IPS-18c (cell line): Measurements from ENCODE around the gene IDH2.
"Not testable (repeated sequence)": the region's sequence is repeated elsewhere in the genome, so short reads cannot be mapped to it uniquely, and the experiment has no call there.

Experiments
- H3K4me3 ChIP-seq: 2 replicates; pipeline ENCODE4 v1.7.0; 2013; ENCODE audit warnings: low read depth, mild to moderate bottlenecking, low read length, moderate library complexity; ENCODE audit not compliant: insufficient read depth
- H3K9me3 ChIP-seq: one replicate; pipeline ENCODE4 v1.6.1; 2013; ENCODE audit warnings: mild to moderate bottlenecking, low read length, moderate library complexity; ENCODE audit not compliant: control insufficient read depth, insufficient read depth

IDH2 gene

DNA sequence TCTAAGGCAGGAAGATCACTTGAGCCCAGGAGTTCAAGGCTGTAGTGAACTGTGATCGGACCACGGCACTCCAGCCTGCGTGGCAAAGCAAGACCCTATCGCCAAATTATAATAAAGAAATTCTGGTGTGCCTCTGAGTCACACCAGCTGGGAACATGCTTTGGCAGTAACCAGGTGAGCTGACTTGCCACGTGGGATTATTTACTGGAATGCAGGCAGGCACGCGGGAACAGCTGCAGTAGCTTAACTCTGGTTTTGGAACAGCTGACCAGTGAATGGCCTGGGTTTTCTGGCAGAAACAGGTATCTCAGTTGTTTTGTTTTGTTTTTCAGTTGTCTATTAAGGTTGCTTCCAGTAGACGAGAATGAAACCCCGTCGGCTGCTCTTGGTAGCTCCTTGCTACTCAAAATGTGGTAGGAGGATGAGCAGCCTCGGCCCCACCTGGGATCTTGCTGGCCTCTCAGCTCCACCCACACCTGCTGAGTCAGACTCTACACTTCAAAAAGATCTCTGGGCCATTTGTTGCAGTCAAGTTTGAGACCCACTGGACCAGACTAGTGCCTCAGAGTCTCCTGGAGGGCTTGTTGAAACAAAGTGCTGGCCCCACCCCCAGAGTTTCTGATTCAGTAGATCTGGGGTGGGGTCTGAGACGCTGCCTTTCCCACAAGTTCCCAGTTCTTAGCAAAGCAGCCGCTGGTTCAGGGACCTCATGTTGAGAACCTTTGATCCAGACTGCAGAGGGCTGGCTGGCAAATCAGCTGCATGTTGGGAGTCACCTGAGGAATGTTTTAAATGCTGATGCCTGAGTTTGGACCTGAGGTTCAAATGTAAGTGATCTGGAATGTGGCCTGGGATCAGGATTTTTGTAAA, 26.6 kb downstream of the IDH2 start:
- no peaks in the 10 kb centered on the region for H3K9me3 ChIP-seq
- no peak overlapping the region for H3K4me3 ChIP-seq

GRCh38 chr15:90074916-90075315, 27.4 kb downstream of the IDH2 start:
- Histone ChIP-seq H3K9me3 (no peaks in the 10 kb centered on the region), H3K4me3 (no peak overlapping the region)

DNA sequence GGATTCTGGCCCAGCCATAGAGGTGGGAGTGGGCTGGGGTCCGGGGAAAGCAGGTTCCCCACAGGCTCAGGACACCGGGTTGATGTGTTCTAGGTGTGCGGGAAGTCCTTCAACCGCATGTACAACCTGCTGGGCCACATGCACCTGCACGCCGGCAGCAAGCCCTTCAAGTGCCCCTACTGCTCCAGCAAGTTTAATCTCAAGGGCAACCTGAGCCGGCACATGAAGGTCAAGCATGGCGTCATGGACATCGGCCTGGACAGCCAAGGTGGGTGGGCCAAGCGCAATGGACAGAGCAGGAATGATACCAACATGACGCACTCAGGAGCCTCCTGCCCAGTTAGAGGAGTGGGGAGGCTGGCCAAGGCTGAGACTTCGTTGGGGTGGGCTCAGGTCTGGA, 28.2 kb downstream of the IDH2 start:
- no peaks in the 10 kb centered on the region for H3K9me3 ChIP-seq
- H3K4me3 ChIP-seq = no peak overlapping the region

- Histone ChIP-seq H3K4me3 (no peak overlapping the region), H3K9me3 (no peaks in the 10 kb centered on the region)
These were observed 29.2 kb downstream of the IDH2 start for GRCh38 chr15:90072978-90073640.

DNA sequence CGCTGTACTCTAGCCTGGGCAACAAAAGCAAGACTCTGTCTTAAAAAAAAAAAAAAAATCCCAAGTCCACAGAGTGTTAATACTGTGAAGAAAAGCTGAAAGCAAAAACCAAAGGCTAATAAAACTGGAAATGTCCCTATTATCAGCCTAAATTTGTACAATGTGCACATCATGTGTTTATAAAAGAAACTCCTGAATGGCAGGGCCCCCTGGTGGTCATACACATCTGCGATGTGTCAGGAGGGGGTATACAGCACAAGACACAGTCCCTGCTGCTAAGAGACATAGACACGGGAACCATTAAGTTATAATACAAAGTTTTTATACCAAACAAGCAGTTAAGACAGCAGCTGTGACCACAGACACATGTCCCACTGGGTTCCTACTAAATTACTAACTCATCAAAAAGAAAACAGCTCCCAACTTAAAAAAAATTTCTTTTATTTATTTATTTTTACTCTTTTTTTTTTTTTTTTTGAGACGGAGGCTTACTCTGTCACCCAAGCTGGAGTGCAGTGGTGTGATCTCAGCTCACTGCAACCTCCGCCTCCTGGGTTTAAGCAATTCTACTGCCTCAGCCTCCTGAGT, 31.0 kb downstream of the IDH2 start:
- Histone ChIP-seq H3K4me3 (no peak overlapping the region), H3K9me3 (no peaks in the 10 kb centered on the region)

DNA sequence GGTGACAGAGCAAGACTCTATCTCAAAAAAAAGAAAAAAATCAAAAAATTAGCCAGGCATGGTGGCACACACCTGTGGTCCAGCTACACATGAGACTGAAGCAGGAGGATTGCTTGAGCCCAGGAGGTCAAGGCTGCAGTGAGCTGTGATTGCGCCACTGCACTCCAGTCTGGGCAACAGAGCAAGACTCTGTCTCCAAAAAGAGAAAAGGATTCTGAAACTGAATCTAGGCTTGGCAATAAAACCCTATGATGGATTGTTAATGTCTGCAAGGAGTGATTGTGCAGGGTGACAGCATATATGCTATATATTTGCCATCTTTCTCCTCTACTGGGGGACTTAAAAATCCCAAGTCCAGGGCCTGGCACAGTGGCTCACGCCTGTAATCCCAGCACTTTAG, 31.6 kb downstream of the IDH2 start:
- H3K4me3 ChIP-seq, H3K9me3 ChIP-seq: not testable (repeated sequence)

- Histone ChIP-seq H3K9me3 (no peaks in the 10 kb centered on the region), H3K4me3 (no peak overlapping the region)
These were observed 34.2 kb downstream of the IDH2 start for GRCh38 chr15:90067953-90068606.

DNA sequence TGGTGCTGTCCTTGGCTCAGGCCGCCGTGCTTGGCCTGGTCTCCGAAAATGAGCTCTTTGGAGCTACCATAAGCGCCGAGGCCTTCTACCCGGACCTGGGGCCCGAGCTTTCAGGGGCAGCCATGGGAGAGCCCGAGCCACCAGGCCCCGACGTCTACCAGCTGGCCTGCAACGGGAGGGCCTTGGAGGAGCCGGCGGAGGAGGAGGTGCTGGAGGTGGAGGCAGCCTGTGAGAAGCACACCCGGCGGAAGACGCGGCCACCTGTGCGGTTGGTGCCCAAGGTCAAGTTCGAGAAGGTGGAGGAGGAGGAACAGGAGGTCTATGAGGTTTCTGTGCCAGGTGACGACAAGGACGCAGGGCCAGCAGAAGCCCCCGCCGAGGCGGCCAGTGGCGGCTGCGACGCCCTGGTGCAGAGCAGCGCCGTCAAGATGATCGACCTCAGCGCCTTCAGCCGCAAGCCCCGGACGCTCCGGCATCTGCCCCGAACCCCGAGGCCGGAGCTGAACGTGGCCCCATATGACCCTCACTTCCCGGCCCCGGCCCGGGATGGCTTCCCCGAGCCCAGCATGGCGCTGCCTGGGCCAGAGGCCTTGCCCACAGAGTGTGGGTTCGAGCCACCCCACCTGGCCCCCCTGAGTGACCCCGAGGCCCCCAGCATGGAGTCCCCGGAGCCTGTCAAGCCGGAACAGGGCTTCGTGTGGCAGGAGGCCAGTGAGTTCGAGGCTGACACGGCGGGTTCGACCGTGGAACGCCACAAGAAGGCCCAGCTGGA, 34.9 kb downstream of the IDH2 start:
- Histone ChIP-seq H3K4me3 (no peak overlapping the region), H3K9me3 (no peaks in the 10 kb centered on the region)

DNA sequence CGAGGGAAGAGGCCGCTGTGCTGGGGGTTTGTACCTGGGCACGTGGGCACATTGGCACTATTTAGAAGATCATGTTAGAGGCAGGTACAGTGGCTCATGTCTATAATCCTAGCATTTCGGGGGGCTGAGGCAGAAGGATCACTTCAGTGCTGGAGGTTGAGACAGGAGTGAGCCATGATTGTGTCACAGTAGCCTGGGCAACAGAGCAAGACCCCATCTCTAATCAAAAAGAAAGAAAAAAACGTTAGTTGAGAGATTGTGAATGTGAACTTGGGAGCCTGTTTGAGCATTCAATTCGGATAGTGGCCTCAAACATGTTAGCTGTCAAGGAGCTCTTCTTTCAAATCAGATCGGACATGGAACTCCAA, 36.6 kb downstream of the IDH2 start:
- Histone ChIP-seq H3K9me3 (no peaks in the 10 kb centered on the region), H3K4me3 (no peak overlapping the region)

DNA sequence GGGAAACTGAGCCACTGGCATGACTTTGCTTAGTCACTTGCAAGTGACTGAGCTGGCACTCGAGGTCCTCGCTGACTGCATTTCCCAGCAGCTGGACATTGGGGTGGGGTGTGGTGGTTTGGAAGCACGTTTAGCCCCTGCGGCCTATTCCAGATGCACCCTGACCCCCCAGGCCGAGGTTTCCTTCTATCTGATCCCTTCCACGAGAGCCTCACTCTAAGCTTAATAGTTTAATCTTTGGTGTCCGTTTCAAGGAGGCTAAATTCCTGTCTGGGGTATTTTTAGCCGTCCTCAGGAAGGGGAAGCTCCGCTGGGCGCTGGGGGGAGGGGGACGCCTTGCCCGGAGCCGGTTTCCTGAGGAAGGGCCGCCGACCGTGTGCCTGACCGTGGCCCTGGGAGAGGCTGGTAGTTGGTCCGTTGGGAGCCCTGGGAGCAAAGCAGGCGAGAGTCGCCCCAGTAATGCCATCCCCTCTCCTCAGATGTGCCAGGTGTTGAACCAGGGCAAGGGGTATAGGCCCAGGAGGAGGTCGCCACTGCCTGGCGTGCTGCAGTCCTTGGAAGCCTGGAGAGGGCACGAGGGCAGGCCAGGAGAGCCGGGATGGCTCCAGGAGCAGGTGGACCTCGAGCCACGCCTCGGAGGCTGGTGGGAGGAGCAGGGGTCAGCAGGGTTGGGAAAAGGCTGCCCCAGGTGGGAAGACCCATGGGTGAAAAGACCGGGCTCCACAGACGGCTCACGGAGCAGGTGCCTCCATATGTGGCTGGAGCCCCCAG, 37.2 kb downstream of the IDH2 start:
- Histone ChIP-seq H3K4me3 (no peak overlapping the region), H3K9me3 (no peaks in the 10 kb centered on the region)

DNA sequence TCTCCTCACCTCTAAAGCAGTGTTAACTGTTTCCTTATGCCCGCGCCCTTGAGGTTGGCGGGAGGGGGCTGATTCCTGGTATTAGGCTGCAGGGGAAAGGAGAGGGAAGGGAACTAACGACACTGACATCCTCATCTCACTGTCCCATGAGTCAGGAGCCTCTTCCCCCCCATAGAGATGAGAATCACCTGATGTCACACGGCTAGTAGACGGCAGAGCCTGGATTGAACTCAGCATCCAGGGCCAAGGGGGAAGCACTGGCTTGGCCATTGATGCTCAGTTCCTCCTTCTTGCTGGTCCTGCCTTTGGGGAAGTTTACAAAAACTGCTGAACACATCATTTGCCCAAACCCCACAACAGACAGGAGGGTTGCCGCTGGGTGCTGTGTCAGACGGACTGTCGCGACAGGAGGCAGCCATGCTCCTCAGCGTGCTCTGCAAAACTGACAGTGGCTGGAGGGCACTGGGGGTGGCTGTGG, 38.5 kb downstream of the IDH2 start:
- H3K4me3 ChIP-seq = no peak overlapping the region
- no peaks in the 10 kb centered on the region for H3K9me3 ChIP-seq

- Histone ChIP-seq H3K9me3 (no peaks in the 10 kb centered on the region), H3K4me3 (no peak overlapping the region)
These were observed 39.1 kb downstream of the IDH2 start for GRCh38 chr15:90062973-90063769.

DNA sequence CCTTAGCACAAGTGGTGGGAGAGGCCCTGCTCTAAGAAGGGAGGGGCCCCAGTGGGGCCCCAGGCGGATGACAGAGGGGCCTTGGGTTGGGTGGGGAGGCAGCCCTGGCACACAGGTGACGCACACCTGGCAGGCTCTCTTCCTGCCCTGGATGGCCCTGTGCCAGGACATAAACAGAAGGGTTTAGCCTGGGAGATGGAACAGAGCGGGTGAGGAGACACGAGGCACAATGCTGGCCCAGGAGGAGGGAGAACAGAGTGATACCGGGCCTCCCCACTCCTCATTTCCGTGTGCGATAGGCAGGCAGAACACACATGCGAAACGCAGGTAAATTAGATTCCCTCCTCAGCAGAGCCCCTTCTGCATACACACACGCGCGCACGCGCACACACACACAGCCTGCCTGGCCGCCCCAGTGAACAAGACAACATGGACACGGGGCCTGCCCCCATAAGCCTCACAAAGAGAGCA, 39.8 kb downstream of the IDH2 start:
- H3K9me3 ChIP-seq = no peaks in the 10 kb centered on the region
- no peak overlapping the region for H3K4me3 ChIP-seq

- H3K4me3 ChIP-seq = no peak overlapping the region
- H3K9me3 ChIP-seq = no peaks in the 10 kb centered on the region
These were observed 40.2 kb downstream of the IDH2 start for GRCh38 chr15:90062023-90062442.

DNA sequence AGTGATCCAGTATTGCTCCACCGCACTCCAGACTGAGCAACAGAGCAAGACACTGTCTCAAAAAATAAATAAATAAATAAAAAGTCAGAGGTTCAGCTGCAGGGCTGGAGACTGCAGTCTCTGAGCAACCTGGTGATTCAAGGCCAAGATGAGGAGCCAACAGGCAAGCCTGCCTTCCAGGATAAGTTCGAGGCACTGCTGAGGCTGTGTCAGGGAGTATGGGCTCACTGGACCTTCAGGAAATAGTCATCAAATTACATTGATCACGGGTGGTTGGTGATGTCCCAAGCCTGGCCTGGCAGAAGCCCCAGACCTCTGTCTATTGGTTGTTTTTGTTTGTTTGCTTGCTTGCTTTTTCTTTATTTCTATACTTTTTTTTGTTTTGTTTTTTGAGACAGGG, 41.5 kb downstream of the IDH2 start:
- no peak overlapping the region for H3K4me3 ChIP-seq
- no peaks in the 10 kb centered on the region for H3K9me3 ChIP-seq
